HG03432 (cell line): Measurements from ENCODE around the gene CPEB4.

Source experiments
- ATAC-seq: cut with Tn5 transposase; IDR thresholded peaks from one replicate; pipeline ENCODE4 v1.9.1; 2021; ENCODE audit warnings: mild to moderate bottlenecking, moderate library complexity; ENCODE audit not compliant: unreplicated experiment

Gene CPEB4

GRCh38 chr5:173884402-173885053, 3.6 kb upstream of the CPEB4 start:
- ATAC-seq: no peak

- no peak for ATAC-seq
Measured at GRCh38 chr5:173885054-173885443, 3.1 kb upstream of the CPEB4 start.

- ATAC-seq: no peak
Measured at GRCh38 chr5:173885475-173886010, 2.6 kb upstream of the CPEB4 start.

GRCh38 chr5:173886150-173886549, 2.0 kb upstream of the CPEB4 start:
- ATAC-seq: no peak

- no peak for ATAC-seq
Measured at GRCh38 chr5:173888473-173889131, 453 bp downstream of the CPEB4 start.

GRCh38 chr5:173890195-173890991, 2.2 kb downstream of the CPEB4 start:
- ATAC-seq: no peak

GRCh38 chr5:173891308-173892116, 3.4 kb downstream of the CPEB4 start:
- ATAC-seq: no peak

- no peak for ATAC-seq
Measured at GRCh38 chr5:173893192-173893561, 5.0 kb downstream of the CPEB4 start.

GRCh38 chr5:173895401-173896165, 7.4 kb downstream of the CPEB4 start:
- ATAC-seq: no peak

- no peak for ATAC-seq
Measured at GRCh38 chr5:173896631-173897030, 8.5 kb downstream of the CPEB4 start.

- no peak for ATAC-seq
Measured at GRCh38 chr5:173901705-173902104, 13.6 kb downstream of the CPEB4 start.

- no peak for ATAC-seq
Measured at GRCh38 chr5:173902334-173902733, 14.2 kb downstream of the CPEB4 start.

- no peak for ATAC-seq
Measured at GRCh38 chr5:173902743-173903142, 14.6 kb downstream of the CPEB4 start.

- peak; percentile 41 for ATAC-seq
Measured at GRCh38 chr5:173903396-173904140, 15.4 kb downstream of the CPEB4 start.

GRCh38 chr5:173904151-173904550, 16.0 kb downstream of the CPEB4 start:
- no peak for ATAC-seq

- ATAC-seq: no peak
Measured at GRCh38 chr5:173907284-173907683, 19.1 kb downstream of the CPEB4 start.

- ATAC-seq: no peak
Measured at GRCh38 chr5:173907686-173908371, 19.7 kb downstream of the CPEB4 start.

GRCh38 chr5:173909199-173909598, 21.1 kb downstream of the CPEB4 start:
- ATAC-seq: no peak

- no peak for ATAC-seq
Measured at GRCh38 chr5:173910215-173910614, 22.1 kb downstream of the CPEB4 start.
